Hematopoietic multipotent progenitor cell treated with erythropoietin and hydrocortisone succinate and interleukin-3 and kit ligand, for 15 days (in vitro differentiated cells): ENCODE measurements around the gene CLK1.

Experiments
- DNase-seq: peaks from one replicate; pipeline ENCODE4 v3.0.0-alpha.2; 2015; ENCODE audit warnings: low spot score

Gene CLK1

GRCh38 chr2:200811333-200812121 is 52.9 kb downstream of the CLK1 start, which contains the start of gene BZW1:
Gene BZW1, plus strand, starts transcription at chr2:200811910. Its CDS starts 1,308 bp downstream, at chr2:200813218.
- DNase-seq: peak; percentile 98

- DNase-seq: no peak
Measured at GRCh38 chr2:200810998-200811332, 53.5 kb downstream of the CLK1 start.

GRCh38 chr2:200810252-200810997 is 54.0 kb downstream of the CLK1 start:
- DNase-seq: no peak

- no peak for DNase-seq
Measured at GRCh38 chr2:200809506-200810251, 54.8 kb downstream of the CLK1 start.
